ENCODE data around the gene MFSD2A.

GRCh38 chr1:39952359-39953110 lies 2.4 kb upstream of the MFSD2A start:
- TF ChIP-seq CTCF (conservative IDR thresholded peaks at IDR 0.05; ENCODE audit: low read length) (no peak), EZH2phosphoT487 (IDR thresholded peaks at IDR 0.05; ENCODE audit: borderline replicate concordance) (no peak)

Data from Loucy (cell line).